Breast epithelium (tissue), 4 donors: ENCODE results near the gene CACNB2. TPM values are rescaled to one million over a fixed set of nuclear protein-coding genes. Genes with fewer than 3 reads are reported as not detected.

Experiments used
- DNase-seq, 2 donors: peaks; one replicate each; pipeline ENCODE4 v3.0.0-alpha.2; 2019; ENCODE audit warnings: low spot score in 2 of 2
- H3K27ac ChIP-seq, 2 donors: fragments of 200-600 bp; sonication (generic) in 1 of 2; one replicate each; pipeline ENCODE4 v1.5.1; 2016 to 2019; ENCODE audit warnings: mild to moderate bottlenecking in 1 of 2
- H3K27me3 ChIP-seq, 2 donors: fragments of 200-600 bp; sonication (generic) in 1 of 2; one replicate each; pipeline versions ENCODE4 v1.5.1 to v1.6.0; 2017 to 2019; ENCODE audit warnings: control low read depth in 1 of 2, mild to moderate bottlenecking in 1 of 2
- H3K36me3 ChIP-seq: fragments of 200-600 bp; one replicate; pipeline ENCODE4 v1.5.1; 2019
- H3K4me1 ChIP-seq, 2 donors: fragments of 200-600 bp; sonication (generic); one replicate each; pipeline ENCODE4 v1.5.1; 2016 to 2019; ENCODE audit warnings: control low read depth in 1 of 2
- H3K4me3 ChIP-seq, 3 donors: fragments of 200-600 bp; sonication (generic); 1 replicate in 2 of 3; 2 replicates in 1 of 3; pipeline ENCODE4 v1.5.1; 2016 to 2019; ENCODE audit warnings: mild to moderate bottlenecking in 3 of 3, moderate library complexity in 2 of 3
- H3K9me3 ChIP-seq, 2 donors: fragments of 200-600 bp; sonication (generic) in 1 of 2; one replicate each; pipeline ENCODE4 v1.5.1; 2016 to 2019; ENCODE audit warnings: control low read depth in 1 of 2
- CTCF ChIP-seq, 3 donors: fragments of 450-650 bp; IDR thresholded peaks; one replicate each; pipeline ENCODE4 v1.5.1; 2016 to 2017; ENCODE audit warnings: antibody characterized with exemption in 3 of 3, mild to moderate bottlenecking in 3 of 3, moderate library complexity in 3 of 3
- POLR2A ChIP-seq: fragments of 450-650 bp; IDR thresholded peaks from one replicate; pipeline ENCODE4 v1.6.1; 2016; ENCODE audit warnings: antibody characterized with exemption, mild to moderate bottlenecking, moderate library complexity
- POLR2AphosphoS5 ChIP-seq, 3 donors: sonication (generic); formaldehyde crosslinking; IDR thresholded peaks; one replicate each; pipeline ENCODE4 v1.6.1; 2017; ENCODE audit warnings: antibody characterized with exemption in 3 of 3
- intact Hi-C: fragments of 100-400 bp; cut with DNase I; formaldehyde crosslinking; loops from one replicate; pipeline ENCODE4 v1.15.1; 2023; ENCODE audit warnings: low total_unique reads
- total RNA-seq, 3 donors: library from RNA; depleted of rRNA; stranded (reverse); fragments of >200 nt; gene quantifications; one replicate each; pipeline ENCODE4 v1.1.0, GENCODE V29; 2016

CACNB2 gene
- total RNA-seq, 3 donors from 2014 or later: 0.48 to 8.9 (median 7.5) TPM

GRCh38 chr10:18359812-18360211 is 219.6 kb downstream of the CACNB2 start:
- H3K4me1 ChIP-seq: no peaks in the 10 kb centered on the region
- no peak for DNase-seq
- no peaks in the 10 kb centered on the region for H3K9me3 ChIP-seq
- no peaks in the 10 kb centered on the region for H3K27me3 ChIP-seq
- H3K27ac ChIP-seq: no peak overlapping the region
- intact Hi-C loops: no loop called here
- H3K36me3 ChIP-seq: no peaks in the 10 kb centered on the region
- H3K4me3 ChIP-seq: no peak overlapping the region
- no peak for TF ChIP-seq POLR2AphosphoS5 (IDR thresholded peaks at IDR 0.05)
- TF ChIP-seq CTCF (IDR thresholded peaks at IDR 0.05): no peak
- TF ChIP-seq POLR2A: no peak

GRCh38 chr10:18362892-18363291 is 222.7 kb downstream of the CACNB2 start:
- intact Hi-C loops: loop anchor here (2.0 kb wide), 1 partner anchor 58 kb away; no protein-coding TSS in a partner anchor
- H3K27me3 ChIP-seq: no peaks in the 10 kb centered on the region
- no peaks in the 10 kb centered on the region for H3K36me3 ChIP-seq
- no peaks in the 10 kb centered on the region for H3K9me3 ChIP-seq
- no peak overlapping the region for H3K27ac ChIP-seq
- TF ChIP-seq POLR2A: no peak
- TF ChIP-seq CTCF (IDR thresholded peaks at IDR 0.05): no peak
- no peak for TF ChIP-seq POLR2AphosphoS5 (IDR thresholded peaks at IDR 0.05)
- DNase-seq: no peak
- no peak overlapping the region for H3K4me3 ChIP-seq
- H3K4me1 ChIP-seq: no peaks in the 10 kb centered on the region

GRCh38 chr10:18364987-18365775 is 225.0 kb downstream of the CACNB2 start:
- Histone ChIP-seq H3K36me3 (no peaks in the 10 kb centered on the region), H3K4me1 (no peaks in the 10 kb centered on the region), H3K27me3 (no peaks in the 10 kb centered on the region), H3K27ac (no peak overlapping the region), H3K9me3 (no peaks in the 10 kb centered on the region), H3K4me3 (no peak overlapping the region)
- TF ChIP-seq CTCF (IDR thresholded peaks at IDR 0.05) (no peak), POLR2AphosphoS5 (IDR thresholded peaks at IDR 0.05) (no peak), POLR2A (no peak)
- intact Hi-C loops: no loop called here
- DNase-seq: no peak

- no peak for DNase-seq
- no peak for TF ChIP-seq CTCF (IDR thresholded peaks at IDR 0.05)
- TF ChIP-seq POLR2AphosphoS5 (IDR thresholded peaks at IDR 0.05): no peak
- no peak for TF ChIP-seq POLR2A
- H3K9me3 ChIP-seq: no peaks in the 10 kb centered on the region
- no peaks in the 10 kb centered on the region for H3K36me3 ChIP-seq
- no peaks in the 10 kb centered on the region for H3K4me1 ChIP-seq
- H3K27me3 ChIP-seq: no peaks in the 10 kb centered on the region
- H3K4me3 ChIP-seq: no peak overlapping the region
- intact Hi-C loops: no loop called here
- H3K27ac ChIP-seq: no peak overlapping the region
Measured at GRCh38 chr10:18367840-18368239, 227.6 kb downstream of the CACNB2 start.

DNA sequence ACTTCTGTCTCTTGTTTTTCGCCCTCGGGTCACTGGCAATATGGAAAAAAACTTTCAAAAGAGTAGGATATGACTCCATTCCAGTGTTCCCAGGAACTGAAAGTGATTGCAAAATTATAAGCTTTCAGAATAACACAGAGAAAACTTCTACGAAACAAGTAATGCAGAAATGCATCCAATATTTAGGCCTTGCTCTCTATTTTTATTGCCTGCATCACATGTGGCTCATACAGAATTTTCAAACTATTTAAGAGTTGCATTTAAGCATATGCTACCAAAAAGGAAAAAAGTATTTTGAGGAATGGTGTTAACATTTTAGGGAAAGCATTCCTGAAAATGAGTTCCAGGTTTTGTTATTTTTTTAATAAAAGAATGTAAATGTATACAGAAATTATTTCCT is 228.0 kb downstream of the CACNB2 start:
- no peak overlapping the region for H3K27ac ChIP-seq
- no peak overlapping the region for H3K4me3 ChIP-seq
- intact Hi-C loops: no loop called here
- no peaks in the 10 kb centered on the region for H3K9me3 ChIP-seq
- H3K27me3 ChIP-seq: no peaks in the 10 kb centered on the region
- H3K4me1 ChIP-seq: no peaks in the 10 kb centered on the region
- DNase-seq: no peak
- no peaks in the 10 kb centered on the region for H3K36me3 ChIP-seq
- no peak for TF ChIP-seq CTCF (IDR thresholded peaks at IDR 0.05)
- TF ChIP-seq POLR2AphosphoS5 (IDR thresholded peaks at IDR 0.05): no peak
- TF ChIP-seq POLR2A: no peak
